Stimulated activated CD8-positive, alpha-beta memory T cell treated with anti-CD3 and anti-CD28 coated beads, Interleukin-4, amount 100 ng/mL, for 4 hours (primary cell): ENCODE data around the gene AMBN.
"Not testable (repeated sequence)": the region's sequence is repeated elsewhere in the genome, so short reads cannot be mapped to it uniquely, and the experiment has no call there.

Experiments used
- DNase-seq, 2 donors: peaks; one replicate each; pipeline ENCODE4 v3.0.0-alpha.2; 2020; ENCODE audit warnings: low read depth in 2 of 2, low spot score in 1 of 2

The AMBN gene

GRCh38 chr4:70607334-70607853, 15.3 kb downstream of the AMBN start:
- no peak for DNase-seq

DNA sequence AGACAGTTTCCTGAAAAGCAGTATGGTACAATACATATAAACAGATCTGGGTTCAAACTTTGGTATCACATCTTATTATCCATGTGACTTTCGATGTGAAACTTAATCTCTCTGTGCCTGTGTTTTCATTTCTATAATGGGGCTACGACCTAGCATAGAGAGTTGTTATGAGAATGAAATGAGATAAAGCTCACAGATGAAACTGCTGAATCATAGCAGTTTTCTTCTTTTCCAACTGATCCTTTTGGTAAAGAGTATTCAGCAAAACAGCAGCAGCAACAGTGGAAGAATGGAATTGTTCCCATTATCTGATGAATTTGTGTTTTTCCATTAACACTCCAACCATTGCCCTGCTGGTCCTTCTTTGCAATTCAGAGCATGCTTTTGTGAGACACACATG, 16.3 kb downstream of the AMBN start:
- no peak for DNase-seq

DNA sequence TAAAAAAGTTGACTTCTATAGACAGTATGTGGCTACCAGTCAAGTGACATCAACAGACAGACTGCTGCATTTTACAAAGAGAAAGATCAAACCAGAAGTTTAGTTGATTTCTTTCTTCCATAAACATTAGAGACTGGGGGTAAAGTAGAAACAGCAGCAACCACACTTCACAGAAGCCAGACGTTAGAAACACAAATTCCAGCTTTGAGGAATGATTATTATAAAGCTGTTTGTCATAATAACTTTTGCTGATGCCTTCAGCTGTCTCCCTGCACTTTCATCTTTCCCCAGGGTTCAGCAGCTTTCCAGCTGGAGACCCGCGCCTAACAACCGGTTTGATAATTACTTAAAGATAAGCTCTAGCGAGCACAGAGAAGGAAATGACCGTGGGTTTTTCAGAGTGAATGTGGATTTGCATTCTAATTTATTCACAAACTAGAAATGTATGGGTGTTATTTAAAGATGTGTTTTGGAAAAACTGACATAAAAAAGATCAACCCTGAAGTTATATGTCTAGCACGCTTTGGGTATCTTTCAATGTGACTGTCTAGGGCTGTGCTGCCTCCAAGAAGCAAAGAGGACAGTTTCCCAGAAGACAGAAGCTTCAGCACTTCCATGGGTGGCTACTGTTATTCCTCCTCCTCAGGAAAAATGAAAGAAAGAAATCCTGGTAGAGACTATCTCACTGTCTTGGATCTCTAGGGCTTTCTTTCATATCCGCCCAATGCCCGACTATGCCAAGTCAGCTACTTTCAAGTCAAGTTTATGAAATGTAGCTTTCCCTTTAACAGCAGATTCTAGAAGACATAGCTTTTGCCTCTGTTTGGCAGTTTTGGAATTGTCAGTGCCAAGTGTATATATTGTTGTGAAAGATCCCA, 21.5 kb downstream of the AMBN start:
- DNase-seq, result no peak

- DNase-seq, result no peak
These were observed 22.1 kb downstream of the AMBN start for GRCh38 chr4:70614184-70614555.

- DNase-seq, result no peak
These were observed 27.2 kb downstream of the AMBN start for GRCh38 chr4:70619288-70619687.

DNA sequence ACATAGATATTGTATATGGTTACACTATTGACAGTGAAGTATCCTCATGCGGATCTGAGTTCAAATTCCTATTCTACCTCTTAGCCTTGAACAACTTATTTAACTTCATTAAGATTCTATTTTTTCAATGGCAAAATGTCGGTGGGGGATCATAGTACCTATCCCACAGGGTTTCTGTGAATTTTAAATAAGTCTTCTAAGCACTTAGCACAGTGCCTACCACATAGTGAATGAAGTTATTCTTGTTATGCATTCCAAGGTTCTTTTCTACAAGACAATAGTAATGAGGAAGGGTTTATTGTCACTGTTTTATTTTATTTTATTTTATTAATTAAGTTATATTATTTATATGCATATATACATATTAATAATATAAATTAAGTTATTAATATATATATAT, 27.7 kb downstream of the AMBN start:
- DNase-seq, result no peak

- DNase-seq, result no peak
These were observed 31.3 kb downstream of the AMBN start for GRCh38 chr4:70623323-70623722.

GRCh38 chr4:70624226-70624793, 32.3 kb downstream of the AMBN start:
- DNase-seq, result no peak

GRCh38 chr4:70627620-70628019, 35.6 kb downstream of the AMBN start:
- DNase-seq, result no peak

DNA sequence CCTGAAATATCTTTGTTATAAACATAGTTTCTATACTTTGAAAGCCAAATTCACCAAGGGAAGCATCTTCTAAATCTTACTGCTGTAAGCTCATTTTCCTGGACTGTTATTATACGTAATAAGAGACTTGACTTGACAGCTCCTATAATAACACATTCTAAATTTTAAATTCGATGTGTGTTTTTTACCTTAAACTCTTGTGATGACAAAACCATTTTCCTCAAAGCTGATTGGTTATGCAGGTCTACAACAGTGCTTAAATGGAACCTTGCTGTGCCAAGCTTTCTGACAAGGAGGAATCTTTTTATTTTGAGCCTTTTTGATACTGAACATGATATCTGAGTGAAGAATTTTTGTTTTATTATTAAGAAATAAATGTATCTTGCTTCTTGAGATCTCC, 36.4 kb downstream of the AMBN start, which contains the start of gene ENAM:
TSS of gene ENAM (plus strand) at position 301 of the 400 bp plus-strand sequence. CDS start 757 bp downstream, outside the sequence.
- DNase-seq, result no peak

DNA sequence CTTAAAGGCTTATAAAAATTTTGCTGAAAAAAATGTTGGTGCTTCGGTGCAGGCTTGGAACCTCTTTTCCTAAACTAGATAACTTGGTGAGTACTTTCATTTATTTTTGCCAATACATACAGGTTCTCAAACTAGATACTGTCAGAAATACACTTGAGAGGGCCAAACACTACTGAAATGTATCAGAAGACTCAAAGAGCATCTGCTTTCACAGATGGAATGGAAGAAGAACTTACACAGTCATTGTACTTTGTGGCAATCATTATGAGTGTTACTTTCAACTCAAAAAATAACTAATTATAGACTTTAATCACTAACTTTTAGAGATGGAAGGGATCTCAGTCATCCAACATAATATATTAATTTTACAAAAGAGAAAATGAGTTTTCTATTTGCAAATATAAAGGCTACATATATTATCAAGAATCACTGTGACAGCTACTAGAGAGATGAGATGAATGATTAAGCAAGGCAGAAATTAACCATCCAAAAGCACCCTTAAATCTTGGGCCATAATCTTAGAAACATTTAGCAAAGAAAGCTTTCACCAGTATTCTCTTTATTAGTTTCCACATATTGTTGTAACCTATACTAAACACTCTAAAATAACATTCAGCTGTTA, 37.5 kb downstream of the AMBN start:
- no peak for DNase-seq

GRCh38 chr4:70630162-70630561, 38.1 kb downstream of the AMBN start:
- DNase-seq, result no peak

GRCh38 chr4:70632028-70632427, 40.0 kb downstream of the AMBN start:
- no peak for DNase-seq

- DNase-seq, result no peak
These were observed 42.4 kb downstream of the AMBN start for GRCh38 chr4:70634482-70634881.

DNA sequence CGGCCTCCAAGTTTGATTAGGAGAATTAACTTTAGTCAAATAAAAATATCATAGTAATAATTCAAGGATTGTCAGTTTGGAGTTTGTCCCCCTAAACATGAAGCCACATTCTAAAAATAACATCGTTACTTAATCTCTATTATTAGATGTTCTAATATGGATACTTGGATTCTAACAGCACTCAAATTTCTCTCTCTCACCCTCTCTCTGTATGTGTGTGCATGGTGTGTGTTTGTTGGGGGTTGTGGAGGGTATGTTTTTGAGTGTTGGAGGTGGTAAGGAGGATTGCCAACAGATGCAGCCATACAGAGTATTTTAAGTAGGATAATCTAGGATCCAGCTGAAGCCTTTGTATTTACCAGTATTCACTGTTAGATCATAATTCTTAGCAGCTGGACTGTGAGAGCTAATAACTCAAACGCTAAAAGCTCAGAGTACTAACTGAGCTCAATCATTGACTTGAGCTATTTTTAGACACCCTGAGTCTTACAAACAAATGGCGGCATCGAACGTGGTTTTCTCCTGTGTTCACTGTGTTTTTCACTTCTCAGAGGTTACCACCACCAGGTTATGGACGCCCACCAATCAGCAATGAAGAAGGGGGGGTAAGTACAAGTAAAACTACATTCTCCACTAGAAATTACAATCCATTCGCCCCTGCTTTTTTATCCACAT, 45.3 kb downstream of the AMBN start:
- no peak for DNase-seq

DNA sequence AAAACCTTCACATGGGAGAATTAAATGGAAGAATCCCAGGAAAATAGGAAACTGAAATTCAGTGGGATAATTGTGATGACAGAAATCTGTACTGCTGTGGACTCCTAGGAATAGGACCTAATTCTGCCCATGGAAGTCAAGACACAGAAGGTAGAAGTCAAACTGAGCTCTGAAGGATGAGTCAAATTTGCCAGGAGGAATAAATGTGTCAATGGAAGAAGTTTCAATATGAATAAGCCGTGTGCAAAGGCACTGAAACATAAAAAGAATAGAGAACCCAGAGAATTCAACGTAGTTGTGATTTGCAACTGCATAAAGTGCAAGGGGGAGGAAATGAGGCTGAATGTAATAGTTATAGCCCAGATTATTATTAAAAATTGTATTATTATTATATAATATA, 48.1 kb downstream of the AMBN start:
- DNase-seq, result no peak

DNA sequence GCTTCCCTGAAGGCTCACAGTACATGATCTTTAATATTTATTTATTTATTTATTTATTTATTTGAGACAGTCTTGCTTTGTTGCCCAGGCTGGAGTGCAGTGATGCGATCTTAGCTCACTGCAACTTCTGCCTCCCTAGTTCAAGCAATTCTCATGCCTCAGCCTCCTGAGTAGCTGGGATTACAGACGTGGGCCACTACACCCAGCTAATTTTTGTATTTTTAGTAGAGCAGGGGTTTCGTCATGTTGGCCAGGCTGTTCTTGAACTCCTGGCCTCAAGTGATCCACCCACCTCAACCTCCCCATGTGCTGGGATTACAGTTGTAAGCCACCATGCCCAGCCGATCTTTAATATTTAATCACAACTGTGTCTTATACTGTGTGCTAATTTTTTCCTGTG, 58.7 kb downstream of the AMBN start:
- DNase-seq, result not testable (repeated sequence)

DNA sequence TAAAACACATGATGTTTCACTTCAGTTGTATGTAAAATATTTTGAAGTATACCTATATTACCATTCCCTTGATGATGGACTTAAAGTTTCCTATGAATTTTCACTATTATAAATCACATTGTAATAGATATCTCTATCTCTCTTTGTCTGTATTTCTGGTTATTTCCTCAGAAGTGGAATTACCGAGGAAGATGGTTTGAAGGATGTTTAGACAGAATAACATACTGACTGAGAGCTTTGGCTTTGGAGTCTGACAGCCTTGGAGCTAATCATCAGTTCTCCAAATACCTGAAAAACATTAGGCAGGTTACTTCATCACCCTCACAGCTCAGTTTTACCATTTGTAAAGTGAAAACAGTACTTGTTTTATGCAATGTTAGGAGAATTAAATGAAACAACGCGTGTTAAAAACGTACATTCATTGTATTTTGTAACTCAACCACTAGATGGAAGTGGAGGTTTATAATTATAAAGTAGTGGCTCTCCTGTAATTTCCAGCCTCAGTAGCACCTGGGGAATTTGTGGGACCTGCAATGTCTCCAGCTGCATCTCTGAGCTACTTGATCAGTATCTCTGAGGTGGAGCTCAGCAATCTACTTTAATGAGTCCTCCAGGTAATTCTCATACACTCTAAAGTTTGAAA, 59.9 kb downstream of the AMBN start:
- no peak for DNase-seq

GRCh38 chr4:70654605-70655011, 62.6 kb downstream of the AMBN start:
- no peak for DNase-seq
